K562 (cell line): ENCODE measurements around the gene FAM83D. TPM values are rescaled to one million over a fixed set of nuclear protein-coding genes. Genes with fewer than 3 reads are reported as not detected.

Experiments used
- CHD1 ChIP-seq: fragments of 200-600 bp; sonication (generic); IDR thresholded peaks from one replicate; pipeline ENCODE4 v1.6.1; 2012; ENCODE audit warnings: mild to moderate bottlenecking, moderate library complexity, low read length, inconsistent platforms
- CHD4 ChIP-seq: fragments of 200-600 bp; sonication (generic); IDR thresholded peaks from 3 replicates; pipeline ENCODE4 v1.6.1; 2012; ENCODE audit warnings: low read depth, mild to moderate bottlenecking, mixed read lengths, low read length, inconsistent platforms; ENCODE audit not compliant: insufficient read depth, insufficient replicate concordance, poor library complexity, severe bottlenecking
- RBBP5 ChIP-seq: fragments of 200-600 bp; sonication (generic); IDR thresholded peaks from 2 replicates; pipeline ENCODE4 v1.6.1; 2012; ENCODE audit warnings: borderline replicate concordance, mild to moderate bottlenecking, low read length, control low read depth, inconsistent platforms; ENCODE audit not compliant: insufficient read depth, poor library complexity, severe bottlenecking
- RHOXF2B ChIP-seq: fragments of 250-450 bp; sonication (Bioruptor Pico); conservative IDR thresholded peaks from 2 replicates; pipeline ENCODE4 v1.5.1; 2021
- SNAPC5 ChIP-seq: fragments of 250-450 bp; sonication (Bioruptor Pico); IDR thresholded peaks from 2 replicates; pipeline ENCODE4 v1.8.0; 2021; ENCODE audit warnings: moderate library complexity, mild to moderate bottlenecking, inconsistent platforms
- STAT5A ChIP-seq: IDR thresholded peaks from 2 replicates; pipeline ENCODE4 v1.6.1; 2012; ENCODE audit warnings: low read length, inconsistent platforms, borderline replicate concordance
- ZNF232 ChIP-seq: sonication (generic); formaldehyde crosslinking; IDR thresholded peaks from 2 replicates; pipeline ENCODE4 v1.8.0; 2022; ENCODE audit warnings: mild to moderate bottlenecking, missing genetic modification reagents
- ZNF668 ChIP-seq: fragments of 250-450 bp; sonication (Bioruptor Pico); IDR thresholded peaks from 2 replicates; pipeline ENCODE4 v1.8.0; 2022; ENCODE audit warnings: mild to moderate bottlenecking, inconsistent platforms
- polyA plus RNA-seq, 8 experiments: library from polyadenylated mRNA; depleted of rRNA in 4 of 8; stranded (reverse) in 5 of 8; unstranded in 3 of 8; fragments of >200 nt; fragmentation: Nextera tagmentation in 2 of 8; fragmentation: Illumina TruSeq in 1 of 8; extraction: Ambion mirVana in 2 of 8; extraction: Trizol in 1 of 8; gene quantifications; 2 replicates each; pipeline versions ENCODE4 v1.2.1 to v1.2.3, GENCODE V29; 2011 to 2014; ENCODE audit warnings: inconsistent platforms in 1 of 8, missing spikeins in 1 of 8
- total RNA-seq, 7 experiments: library from RNA; depleted of rRNA in 6 of 7; stranded (reverse); fragments of >200 nt in 6 of 7; fragmentation: Illumina TruSeq in 2 of 7; extraction: Trizol in 2 of 7; gene quantifications; 2 replicates each; pipeline versions ENCODE4 v1.2.1 to v1.2.3, GENCODE V29; 2011 to 2021; ENCODE audit warnings: low replicate concordance in 1 of 7
- TF ChIP-seq, protein P1 (sequence below): sonication (generic); formaldehyde crosslinking; IDR thresholded peaks from 2 replicates; pipeline ENCODE4 v1.8.0; 2022; ENCODE audit warnings: mild to moderate bottlenecking, missing genetic modification reagents

The FAM83D gene
- total and polyA plus RNA-seq, 9 of the 15 experiments (the other 6 are each of a cell fraction or from before 2014, with no cell fraction given), result 8.2 to 66.1 (median 43.5) TPM

GRCh38 chr20:38920411-38920810 is 5.8 kb upstream of the FAM83D start (continued):
- TF ChIP-seq SNAPC5 (CRISPR knock-in tag) (no peak), ZNF232 (CRISPR knock-in tag) (no peak), ZNF668 (CRISPR knock-in tag) (no peak), STAT5A (no peak), CHD1 (no peak), RBBP5 (no peak), RHOXF2B (no peak), CHD4 (no peak)
- TF ChIP-seq, protein P1, sequence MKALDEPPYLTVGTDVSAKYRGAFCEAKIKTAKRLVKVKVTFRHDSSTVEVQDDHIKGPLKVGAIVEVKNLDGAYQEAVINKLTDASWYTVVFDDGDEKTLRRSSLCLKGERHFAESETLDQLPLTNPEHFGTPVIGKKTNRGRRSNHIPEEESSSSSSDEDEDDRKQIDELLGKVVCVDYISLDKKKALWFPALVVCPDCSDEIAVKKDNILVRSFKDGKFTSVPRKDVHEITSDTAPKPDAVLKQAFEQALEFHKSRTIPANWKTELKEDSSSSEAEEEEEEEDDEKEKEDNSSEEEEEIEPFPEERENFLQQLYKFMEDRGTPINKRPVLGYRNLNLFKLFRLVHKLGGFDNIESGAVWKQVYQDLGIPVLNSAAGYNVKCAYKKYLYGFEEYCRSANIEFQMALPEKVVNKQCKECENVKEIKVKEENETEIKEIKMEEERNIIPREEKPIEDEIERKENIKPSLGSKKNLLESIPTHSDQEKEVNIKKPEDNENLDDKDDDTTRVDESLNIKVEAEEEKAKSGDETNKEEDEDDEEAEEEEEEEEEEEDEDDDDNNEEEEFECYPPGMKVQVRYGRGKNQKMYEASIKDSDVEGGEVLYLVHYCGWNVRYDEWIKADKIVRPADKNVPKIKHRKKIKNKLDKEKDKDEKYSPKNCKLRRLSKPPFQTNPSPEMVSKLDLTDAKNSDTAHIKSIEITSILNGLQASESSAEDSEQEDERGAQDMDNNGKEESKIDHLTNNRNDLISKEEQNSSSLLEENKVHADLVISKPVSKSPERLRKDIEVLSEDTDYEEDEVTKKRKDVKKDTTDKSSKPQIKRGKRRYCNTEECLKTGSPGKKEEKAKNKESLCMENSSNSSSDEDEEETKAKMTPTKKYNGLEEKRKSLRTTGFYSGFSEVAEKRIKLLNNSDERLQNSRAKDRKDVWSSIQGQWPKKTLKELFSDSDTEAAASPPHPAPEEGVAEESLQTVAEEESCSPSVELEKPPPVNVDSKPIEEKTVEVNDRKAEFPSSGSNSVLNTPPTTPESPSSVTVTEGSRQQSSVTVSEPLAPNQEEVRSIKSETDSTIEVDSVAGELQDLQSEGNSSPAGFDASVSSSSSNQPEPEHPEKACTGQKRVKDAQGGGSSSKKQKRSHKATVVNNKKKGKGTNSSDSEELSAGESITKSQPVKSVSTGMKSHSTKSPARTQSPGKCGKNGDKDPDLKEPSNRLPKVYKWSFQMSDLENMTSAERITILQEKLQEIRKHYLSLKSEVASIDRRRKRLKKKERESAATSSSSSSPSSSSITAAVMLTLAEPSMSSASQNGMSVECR (CRISPR knock-in tag), result no peak
- TF ChIP-seq, all 486 proteins: peak for 0
